SK-MEL-5 (cell line): ENCODE data around the gene CHAD. TPM values are rescaled to one million over a fixed set of nuclear protein-coding genes. Genes with fewer than 3 reads are reported as not detected.
A peak's percentile ranks its signal among the peaks of the same experiment; 100 is the strongest.
"Not testable (repeated sequence)": the region's sequence is repeated elsewhere in the genome, so short reads cannot be mapped to it uniquely, and the experiment has no call there.

ENCODE experiments used
- DNase-seq: peaks from one replicate; pipeline ENCODE4 v3.0.0-alpha.2; 2016; ENCODE audit warnings: low read depth, low spot score
- in situ Hi-C: cut with HindIII; loops from 2 replicates; pipeline ENCODE4 v1.10.0; 2016; ENCODE audit warnings: low sequenced_read_pairs, high pct_unique_total_duplicates, low pct_unique_long_range_greater_than_20kb
- total RNA-seq: library from RNA; depleted of rRNA; stranded (reverse); fragments of >200 nt; shearing (Covaris generic); gene quantifications from 2 replicates; pipeline ENCODE4 v1.2.3, GENCODE V29; 2014

The CHAD gene
- total RNA-seq, 1 experiment from 2014 or later: not detected

DNA sequence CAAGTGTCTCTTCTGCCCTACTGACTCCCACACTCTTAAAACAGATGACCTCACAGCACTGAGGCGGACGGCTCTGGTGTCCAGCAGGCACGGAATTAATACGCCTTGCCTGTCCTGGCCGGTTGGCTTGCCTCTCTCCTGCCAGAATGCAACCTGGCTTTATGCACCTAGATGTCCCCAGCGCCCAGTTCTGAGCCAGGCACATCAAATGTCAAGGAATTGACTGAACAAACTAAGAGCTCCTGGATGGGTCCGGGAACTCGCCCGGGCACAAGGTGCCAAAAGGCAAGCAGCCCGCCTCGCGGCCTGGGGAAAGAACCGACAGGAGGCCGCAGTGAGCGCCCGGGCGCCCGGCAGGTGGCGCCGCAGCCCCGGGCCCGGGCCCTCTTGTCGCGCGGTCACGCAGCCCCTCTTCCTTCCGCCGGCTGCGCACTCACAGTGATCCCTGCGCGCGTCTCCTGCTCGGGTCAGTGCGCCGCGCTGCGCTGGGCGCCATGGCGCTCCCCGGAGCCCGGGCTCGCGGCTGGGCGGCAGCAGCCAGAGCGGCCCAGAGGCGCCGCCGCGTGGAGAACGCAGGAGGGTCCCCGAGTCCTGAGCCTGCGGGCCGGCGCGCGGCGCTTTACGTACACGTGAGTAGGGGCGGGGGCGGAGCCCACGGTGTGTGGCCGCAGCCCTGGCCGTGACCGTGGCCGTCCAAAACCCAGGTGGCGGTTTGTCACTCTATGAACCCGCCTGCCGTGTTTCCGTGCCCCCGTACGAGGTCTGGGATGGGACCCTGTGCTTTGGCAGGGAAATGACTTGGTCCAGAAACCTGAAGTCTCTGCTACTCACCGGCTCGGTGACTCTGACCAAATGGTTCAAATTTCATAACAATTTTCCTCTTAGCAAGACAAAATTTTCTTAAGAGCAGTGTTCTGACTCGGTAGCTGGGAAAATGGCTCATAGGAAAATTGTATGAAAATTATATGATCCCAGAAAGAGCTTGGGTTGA is 10.0 kb upstream of the CHAD start, which contains the start of gene RSAD1:
Gene RSAD1, plus strand, starts transcription at position 470 of the 991 bp plus-strand sequence. Its CDS starts 25 bp downstream, at position 495.
- in situ Hi-C loops: no loop called here
- DNase-seq: peak; percentile 83

DNA sequence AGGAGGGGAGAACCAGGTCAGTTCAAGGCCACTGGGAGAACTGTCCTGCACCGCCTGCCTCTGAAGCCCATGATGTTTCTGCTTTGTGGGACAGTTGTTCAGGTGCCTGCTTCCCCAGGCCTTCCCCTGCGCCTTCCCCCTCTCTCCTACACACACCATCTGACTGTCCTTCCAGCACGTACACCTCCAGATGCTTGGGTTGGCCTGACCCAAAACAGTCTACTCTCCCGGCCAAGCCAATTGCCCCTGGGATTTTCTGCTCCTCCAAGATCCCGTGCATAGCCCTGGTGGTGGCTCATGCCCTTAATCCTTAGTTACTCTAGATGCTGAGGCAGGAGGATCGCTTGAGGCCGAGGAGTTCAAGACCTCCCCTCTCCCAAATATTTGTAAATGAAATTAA is 9.3 kb upstream of the CHAD start:
- in situ Hi-C loops: no loop called here
- DNase-seq: no peak

DNA sequence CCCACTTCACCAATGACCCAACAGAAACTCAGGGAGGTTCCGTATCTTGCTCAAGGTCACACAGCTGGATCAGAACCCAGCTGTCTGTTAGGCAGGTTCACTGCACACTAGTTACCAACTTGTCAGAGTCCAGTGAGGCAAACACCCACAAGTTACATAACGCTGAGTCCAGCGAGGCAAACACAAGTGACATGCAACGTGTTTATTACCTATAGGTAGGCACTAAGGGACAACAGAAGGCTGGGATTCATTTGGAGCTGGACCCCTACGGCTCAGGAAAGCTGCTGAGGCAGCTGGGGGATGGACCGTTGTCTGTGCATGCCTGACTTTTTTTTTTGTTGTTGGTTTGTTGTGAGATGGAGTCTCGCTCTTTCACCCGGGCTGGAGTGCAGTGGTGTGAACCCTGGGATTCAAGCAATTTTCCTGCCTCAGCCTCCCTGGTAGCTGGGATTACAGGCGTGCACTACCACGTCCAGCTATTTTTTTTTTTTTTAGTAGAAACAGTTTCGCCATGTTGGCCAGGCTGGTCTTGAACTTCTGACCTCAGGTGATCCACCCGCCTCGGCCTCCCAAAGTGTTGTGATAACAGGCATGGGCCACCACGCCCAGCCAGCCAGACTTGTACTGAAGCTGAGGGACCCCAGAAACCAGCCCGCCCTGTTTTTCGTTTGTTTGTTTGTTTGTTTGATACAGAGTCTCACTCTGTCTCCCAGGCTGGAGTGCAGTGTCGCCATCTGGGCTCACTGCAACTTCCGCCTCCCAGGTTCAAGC is 8.1 kb upstream of the CHAD start:
- in situ Hi-C loops: no loop called here
- no peak for DNase-seq

DNA sequence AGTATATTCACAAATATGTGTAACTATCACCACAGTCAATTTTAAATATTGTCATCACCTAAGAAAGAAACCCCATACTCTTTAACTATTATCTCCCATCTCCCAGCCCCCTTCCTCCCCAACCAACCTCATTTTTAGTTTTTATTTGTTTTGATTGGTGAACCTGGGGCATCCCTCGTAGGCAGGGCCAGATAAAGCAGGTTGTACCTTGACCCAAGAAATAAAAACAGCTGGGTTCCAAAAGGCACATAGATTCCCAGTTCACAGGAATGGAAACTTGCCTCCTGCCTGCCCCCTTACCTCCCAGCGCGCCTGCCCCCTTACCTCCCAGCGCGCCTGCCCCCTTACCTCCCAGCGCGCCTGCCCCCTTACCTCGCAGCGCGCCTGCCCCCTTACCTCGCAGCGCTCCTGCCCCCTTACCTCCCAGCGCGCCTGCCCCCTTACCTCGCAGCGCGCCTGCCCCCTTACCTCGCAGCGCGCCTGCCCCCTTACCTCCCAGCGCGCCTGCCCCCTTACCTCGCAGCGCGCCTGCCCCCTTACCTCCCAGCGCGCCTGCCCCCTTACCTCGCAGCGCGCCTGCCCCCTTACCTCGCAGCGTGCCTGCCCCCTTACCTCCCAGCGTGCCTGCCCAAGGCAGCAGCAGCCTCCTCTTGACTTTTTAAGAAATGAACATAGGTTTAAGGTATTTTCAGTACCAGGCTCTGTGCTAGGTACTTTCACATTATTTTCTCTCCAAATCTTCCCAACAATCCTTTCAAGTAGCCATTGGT is 7.3 kb upstream of the CHAD start:
- in situ Hi-C loops: not testable (repeated sequence)

DNA sequence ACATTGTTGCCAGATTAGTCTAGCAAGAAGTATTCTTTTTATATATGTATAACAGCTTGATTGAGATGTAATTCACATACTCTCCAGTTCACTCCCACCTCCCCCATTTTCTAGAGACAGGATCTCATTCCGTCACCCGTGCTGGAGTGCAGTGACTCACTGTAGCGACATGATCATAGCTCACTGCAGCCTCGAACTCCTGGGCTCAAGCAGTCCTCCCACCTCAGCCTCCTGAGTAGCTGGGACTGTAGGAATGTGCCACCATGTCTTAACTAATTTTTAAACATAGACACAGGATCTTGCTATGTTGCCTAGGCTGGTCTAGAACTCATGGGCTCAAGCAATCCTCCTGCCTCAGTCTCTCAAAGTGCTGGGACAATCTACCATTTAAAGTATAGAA is 6.7 kb upstream of the CHAD start:
- DNase-seq: no peak
- in situ Hi-C loops: no loop called here

More for the DNA sequence above, 7.3 kb upstream of the CHAD start:
- DNase-seq: not testable (repeated sequence)

DNA sequence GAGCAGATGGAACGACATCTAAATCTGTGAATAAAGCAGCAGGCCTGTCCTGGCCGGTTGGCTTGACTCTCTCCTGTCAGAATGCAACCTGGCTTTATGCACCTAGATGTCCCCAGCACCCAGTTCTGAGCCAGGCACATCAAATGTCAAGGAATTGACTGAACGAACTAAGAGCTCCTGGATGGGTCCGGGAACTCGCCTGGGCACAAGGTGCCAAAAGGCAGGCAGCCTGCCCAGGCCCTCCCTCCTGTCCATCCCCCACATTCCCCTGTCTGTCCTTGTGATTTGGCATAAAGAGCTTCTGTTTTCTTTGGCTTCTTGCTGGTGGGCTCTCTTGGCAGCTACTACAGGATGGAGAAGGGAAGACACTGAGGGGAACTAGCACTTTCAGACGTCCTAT is 5.8 kb upstream of the CHAD start:
- in situ Hi-C loops: no loop called here
- peak; percentile 49 for DNase-seq

DNA sequence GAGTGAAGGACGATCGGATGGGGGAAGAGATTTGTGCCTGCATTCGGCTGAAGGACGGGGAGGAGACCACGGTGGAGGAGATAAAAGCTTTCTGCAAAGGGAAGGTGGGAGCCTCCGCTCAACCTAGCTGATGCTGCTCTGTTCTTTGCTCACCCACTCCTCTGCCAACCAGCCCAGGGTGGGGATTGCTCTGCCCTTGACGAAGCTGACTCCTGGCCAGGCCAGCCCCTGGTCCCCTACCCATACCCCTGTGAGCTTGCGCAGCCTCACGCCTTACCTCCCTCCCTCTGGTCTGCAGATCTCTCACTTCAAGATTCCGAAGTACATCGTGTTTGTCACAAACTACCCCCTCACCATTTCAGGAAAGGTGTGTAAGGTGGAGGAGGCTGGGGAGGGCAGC is 5.2 kb upstream of the CHAD start:
- in situ Hi-C loops: no loop called here
- DNase-seq: no peak

DNA sequence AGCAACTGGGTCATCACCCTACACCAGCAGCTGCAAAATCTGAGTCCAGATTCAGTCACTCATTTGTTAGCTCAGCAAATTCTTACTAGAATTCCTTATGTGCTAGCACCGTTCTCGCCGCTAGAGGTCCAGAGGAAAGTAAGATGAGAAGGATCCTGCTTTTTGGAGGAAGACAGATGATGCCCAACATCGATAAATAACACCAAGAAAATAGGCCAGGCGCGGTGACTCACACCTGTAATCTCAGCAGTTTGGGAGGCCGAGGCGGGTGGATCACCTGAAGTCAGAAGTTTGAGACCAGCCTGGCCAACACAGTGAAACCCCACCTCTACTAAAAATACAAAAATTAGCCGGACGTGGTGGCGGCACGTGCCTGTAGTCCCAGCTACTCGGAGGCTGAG is 4.1 kb upstream of the CHAD start:
- in situ Hi-C loops: not testable (repeated sequence)

DNA sequence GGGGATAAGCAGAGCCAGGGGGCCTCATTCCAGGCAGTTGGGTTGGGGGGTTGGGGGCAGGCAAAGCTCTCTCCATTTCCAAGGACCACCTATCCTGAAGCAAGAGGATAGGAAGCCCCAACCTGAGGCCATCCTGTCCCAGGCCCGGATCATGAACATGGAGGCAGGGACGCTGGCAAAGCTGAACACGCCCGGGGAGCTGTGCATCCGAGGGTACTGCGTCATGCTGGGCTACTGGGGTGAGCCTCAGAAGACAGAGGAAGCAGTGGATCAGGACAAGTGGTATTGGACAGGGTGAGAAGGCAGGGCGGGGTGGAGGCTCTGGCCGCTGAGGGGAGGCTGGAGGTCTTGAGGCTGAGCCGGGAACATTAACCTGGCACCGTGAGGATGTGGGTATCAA is 3.6 kb upstream of the CHAD start:
- DNase-seq: no peak
- in situ Hi-C loops: no loop called here

More for the DNA sequence above, 4.1 kb upstream of the CHAD start:
- peak; percentile 74 for DNase-seq

DNA sequence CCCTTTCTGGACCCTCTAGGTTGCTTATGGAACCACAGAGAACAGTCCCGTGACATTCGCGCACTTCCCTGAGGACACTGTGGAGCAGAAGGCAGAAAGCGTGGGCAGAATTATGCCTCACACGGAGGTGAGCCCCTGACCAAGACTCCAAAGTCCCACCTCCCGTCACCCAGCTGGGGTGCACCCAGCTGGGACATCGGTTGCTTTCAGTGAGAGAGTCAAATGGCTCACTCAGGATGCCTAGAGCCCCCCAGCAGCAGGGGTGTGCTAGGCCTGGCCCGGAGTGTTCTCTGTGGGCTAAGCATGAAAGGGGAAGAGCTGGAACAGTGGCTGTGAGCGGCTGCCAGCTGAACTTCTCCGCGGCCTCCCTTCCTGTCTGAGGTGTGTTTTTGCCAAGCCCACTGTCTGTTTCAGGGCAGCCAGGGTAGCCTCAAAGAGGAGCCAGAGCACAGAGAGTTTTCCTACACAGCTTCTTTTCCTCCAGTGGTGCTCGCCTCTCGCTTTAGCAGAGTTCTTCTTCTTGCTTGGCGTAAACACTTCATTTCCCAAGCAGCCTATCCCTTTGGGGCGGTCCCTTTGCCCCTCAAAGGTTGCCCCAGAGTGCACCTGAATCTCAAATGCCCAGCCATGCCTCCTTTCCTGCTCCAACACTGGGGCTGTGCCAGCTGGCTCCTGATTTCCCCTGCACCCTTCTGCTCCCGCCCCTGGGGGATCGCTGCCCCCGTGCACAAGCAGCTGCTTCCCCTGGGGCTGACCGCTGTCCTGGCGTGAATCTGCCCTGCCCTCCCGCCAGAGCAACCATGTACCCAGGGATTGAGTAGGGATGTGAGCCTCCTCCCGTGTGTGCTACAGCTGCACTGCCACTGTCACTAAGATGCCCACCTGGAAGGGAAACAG is 2.6 kb upstream of the CHAD start:
- in situ Hi-C loops: no loop called here
- no peak for DNase-seq

DNA sequence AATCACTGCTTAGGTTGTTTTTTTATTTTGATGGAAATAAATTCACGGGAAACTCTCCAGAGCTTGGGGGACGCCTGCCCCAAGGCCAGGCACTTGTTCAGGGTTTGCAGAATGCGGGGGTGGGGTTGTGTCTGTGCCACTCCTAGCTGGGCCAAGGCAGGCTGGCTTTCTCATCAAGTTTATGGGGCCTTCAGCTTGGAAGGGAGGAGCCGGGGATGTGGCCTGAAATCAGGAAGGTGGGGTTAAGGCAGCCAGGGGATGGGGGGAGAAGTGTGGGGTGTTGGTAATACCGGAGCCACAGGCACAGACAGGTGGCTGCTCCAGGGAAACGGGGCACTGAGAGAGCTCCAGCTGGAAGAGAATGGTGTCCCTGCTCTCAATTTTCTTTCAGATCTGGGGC is 1.7 kb upstream of the CHAD start:
- DNase-seq: no peak
- in situ Hi-C loops: no loop called here

DNA sequence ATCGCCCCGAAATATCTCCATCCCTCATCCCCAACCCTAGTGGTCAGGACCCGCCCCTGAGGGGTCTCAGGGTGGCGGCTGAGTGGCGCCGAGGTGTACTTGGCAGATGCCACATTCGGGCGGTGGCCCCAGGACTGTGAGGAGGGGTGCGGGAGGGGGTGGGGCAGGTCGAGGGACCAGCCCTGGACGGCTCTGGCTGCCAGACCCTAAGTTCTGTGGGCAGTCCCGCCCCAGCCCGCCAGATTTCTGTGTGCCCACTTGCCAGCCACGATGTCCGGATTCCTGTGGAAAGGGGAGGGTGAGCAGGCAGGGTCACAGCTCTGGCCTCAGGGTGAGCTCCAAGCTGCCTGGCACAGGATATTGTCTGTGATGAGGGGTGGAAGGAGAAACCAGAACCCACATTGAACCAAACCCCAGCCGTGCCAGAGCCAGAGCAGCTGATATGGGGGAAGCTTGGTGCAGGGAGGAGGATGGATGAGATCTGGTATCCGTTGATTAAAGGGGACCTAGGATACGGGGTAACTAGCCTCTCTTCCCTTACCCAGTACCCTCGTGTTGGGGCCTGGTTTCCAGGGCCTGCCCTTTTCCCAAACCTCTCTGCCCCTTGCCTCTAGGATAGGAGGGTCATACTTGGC is 1.1 kb upstream of the CHAD start:
- in situ Hi-C loops: no loop called here
- no peak for DNase-seq

DNA sequence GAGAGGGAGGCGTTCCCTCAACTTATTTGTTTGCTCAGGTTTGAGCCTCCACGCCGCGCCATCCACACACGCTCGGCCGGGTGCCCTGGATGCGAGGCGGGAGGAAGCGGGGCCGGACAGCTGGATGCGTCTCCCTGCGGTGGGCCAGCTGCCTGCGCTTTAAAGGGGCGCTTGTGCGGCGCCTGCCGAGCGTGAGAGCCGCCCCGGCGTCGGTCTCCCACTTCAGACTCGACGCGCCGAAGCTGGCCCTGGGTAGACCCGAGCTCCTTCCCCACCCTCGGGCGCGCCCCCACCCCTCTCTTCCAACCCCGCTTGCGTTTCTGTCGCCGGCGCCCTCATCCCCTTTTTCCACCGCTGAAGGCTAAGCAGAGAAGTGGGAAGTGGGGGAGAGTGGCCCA is 527 bp upstream of the CHAD start:
- DNase-seq: no peak
- in situ Hi-C loops: no loop called here

DNA sequence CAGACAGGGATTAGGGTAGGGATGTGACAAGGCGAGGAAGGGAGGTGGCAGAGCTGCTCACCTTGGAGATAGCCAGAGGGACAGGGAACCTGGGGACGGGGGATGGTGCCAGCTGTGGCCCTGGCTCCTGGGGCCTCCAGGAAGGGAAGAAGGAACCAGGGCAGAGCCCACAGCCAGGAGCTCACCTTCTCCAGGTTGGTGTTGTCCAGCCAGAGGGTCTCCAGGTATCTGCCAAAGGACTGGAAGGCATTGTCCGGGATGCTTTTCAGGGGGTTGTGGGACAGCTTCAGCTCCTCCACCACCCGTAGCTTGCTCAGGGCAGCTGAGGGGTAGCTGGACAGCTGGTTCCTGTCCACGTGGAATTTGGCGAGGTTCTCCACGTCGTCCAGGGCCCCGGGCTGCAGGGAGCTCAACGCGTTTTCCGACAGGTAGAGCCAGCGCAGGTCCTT is 801 bp downstream of the CHAD start:
- DNase-seq: no peak
- in situ Hi-C loops: no loop called here

DNA sequence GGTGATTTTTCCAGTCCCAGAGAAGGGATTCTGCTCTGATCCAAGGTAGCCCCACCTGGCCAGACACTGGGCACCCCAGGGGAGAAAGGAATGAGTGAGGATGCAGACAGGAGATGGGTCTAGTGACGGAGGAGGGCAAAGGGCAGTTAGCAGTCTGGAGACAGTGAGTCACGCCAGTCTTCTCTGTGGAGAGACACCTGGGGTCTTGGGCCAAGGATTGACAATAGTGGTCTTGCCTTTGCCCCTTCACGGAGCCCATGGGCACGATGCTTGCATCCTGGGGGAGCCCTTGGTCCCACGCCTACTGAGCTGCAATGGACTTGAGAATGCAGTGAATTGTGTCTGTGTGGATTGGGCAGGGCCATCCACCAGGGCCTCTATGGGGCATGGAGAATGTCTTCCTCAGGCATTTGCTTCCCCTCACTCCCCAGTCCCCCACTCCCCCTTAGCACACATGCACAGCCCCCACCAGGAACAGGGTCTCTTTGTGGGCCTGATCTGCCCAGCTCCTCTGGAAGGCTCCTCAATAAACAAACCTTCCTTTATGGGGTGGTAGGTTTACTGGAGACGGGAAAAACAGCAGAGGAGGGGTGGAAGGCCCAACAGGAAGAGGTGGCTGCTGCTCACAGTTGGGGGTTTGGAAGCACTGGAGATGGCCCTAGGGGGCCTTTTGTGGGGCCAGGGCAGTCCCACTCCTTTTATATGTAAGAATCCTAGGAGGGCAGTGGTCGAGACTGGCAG is 1.4 kb downstream of the CHAD start:
- in situ Hi-C loops: no loop called here
- peak; percentile 28 for DNase-seq
